Pulmonary artery endothelial cell (primary cell): ENCODE measurements around the gene FCGBP. TPM values are rescaled to one million over a fixed set of nuclear protein-coding genes. Genes with fewer than 3 reads are reported as not detected.
"Not testable (repeated sequence)": the region's sequence is repeated elsewhere in the genome, so short reads cannot be mapped to it uniquely, and the experiment has no call there.

Source experiments
- DNase-seq: peaks from one replicate; pipeline ENCODE4 v3.0.0-alpha.2; 2011; ENCODE audit warnings: low read depth, low spot score
- total RNA-seq: library from RNA; depleted of rRNA; stranded (reverse); fragments of >200 nt; gene quantifications from 2 replicates; pipeline ENCODE4 v1.2.3, GENCODE V29; 2014

The FCGBP gene
- total RNA-seq, 1 donor from 2014 or later: under 0.01 TPM

DNA sequence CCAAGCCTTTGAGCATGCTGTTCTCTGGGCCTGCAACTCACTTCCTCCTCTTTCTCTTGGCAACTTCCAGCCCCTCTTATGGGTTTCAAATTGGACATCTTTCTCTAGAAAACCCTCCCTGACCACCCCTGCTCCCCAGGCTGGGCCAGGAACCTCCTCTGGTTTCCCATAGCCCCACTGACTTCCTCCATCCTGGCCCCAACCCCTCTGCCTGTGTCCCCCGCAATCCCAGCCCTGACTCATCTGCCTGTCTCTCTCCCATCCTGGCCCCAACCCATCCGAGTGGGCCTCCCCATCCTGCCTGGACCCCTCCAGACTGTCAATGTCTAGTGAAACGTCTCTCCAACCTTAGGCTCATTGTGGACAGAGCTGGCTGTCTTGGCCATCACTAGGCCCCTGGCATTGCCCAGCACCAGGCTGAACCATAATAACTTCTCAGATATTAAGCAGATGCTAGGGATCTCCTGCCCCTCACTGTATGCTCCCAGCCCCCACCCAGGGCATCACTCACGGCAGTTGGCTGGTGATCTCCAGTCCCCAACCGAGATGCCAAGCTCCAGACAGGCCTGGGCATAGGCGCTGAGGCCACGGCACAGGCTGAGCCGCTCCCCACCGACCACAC is 16.8 kb downstream of the FCGBP start:
- no peak for DNase-seq

DNA sequence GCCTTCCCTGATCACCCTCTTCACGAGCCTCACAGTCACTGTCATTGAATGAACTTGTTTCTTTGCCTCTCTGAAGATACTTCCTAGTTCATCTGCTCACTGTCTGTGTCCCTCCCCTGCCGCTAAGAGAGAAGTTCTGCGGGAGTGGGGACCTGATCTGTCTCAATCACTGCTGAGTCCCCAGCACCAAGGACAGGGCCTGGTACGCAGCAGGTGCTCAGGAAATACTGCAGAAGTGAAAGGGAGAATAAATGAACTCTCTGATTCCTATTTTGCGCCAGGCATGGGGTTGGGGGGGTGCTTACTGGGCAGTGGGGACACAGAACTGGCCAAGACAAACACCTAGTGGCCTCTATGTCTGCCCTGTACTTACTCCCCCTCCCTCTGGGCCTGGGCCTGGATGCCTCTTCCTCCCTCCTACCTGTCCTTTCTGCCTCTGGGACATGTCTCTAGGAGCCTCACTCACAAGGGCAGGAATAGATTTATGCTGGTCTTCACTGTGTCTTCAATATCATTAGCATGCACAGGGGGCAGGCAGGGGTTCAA is 17.5 kb downstream of the FCGBP start:
- DNase-seq: no peak

DNA sequence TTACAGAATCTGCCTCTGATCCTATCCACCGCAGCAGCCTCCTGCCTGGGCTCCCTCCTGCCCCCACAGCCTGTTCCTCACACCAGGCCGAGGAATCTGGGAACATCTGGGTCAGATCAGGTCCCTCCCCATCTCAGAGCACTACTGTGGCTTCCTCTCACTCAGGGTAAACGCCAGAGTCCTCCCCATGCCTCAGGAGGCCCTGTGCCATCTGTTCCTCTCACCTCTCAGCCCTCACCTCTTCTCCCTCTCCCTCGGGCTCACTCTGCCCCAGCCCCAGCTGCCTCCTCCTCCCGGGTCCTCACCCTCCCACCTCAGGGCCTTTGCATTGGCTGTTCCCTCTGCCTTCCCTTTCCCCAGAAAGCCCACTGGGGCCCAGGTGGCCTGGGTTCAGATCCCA is 18.2 kb downstream of the FCGBP start:
- DNase-seq: no peak

DNA sequence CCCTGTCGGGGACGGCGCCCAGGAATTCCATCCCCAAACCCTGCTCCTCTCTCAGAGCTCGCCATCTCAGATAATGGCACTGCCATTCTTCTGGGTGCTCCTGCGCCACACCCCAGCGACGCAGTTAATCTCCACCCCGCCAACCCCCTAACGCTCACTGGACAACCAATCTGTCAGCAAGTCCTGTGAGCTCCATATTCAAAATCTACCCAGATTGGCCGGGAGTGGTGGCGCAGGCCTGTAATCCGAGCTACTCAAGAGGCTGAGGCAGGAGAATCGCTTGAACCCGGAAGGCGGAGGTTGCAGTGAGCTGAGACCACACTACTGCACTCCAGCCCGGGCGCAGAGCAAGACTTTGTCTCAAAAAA is 18.6 kb downstream of the FCGBP start:
- no peak for DNase-seq

DNA sequence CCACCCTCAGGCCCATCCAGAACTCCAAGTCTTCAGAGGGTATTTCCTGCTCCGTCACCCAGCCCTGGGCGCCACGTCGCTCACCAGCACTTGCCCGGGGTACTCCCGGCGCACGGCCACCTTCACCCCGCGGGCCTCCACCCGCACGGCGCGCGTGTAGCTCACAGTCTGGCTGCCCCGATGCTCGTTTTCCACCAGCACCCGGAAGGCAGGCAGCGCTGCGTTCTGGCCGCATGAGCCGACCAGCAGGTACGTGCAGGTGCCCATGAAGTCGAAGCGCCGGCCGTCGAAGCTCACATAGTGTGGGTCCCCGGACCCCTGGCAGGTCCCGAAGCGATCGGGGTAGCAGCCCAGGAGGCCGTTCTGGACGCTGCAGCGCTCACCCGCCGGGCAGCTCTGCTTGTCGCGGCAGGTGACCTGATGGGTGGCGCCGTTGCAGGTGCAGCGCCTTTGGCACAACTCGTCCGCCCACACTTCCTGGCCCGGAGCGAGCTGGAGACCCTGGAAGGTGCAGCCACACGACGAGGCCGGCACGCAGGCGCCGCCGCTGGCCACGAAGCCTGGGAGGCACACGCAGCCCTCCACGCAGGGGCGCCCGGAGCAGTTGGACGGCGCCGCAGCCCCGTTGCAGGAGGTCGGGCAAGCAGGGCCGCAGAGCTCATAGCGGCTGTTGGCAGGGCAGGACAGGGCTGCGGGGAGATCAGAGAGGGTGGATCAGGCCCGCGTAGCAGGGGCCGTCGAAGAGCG is 19.2 kb downstream of the FCGBP start:
- DNase-seq: no peak

DNA sequence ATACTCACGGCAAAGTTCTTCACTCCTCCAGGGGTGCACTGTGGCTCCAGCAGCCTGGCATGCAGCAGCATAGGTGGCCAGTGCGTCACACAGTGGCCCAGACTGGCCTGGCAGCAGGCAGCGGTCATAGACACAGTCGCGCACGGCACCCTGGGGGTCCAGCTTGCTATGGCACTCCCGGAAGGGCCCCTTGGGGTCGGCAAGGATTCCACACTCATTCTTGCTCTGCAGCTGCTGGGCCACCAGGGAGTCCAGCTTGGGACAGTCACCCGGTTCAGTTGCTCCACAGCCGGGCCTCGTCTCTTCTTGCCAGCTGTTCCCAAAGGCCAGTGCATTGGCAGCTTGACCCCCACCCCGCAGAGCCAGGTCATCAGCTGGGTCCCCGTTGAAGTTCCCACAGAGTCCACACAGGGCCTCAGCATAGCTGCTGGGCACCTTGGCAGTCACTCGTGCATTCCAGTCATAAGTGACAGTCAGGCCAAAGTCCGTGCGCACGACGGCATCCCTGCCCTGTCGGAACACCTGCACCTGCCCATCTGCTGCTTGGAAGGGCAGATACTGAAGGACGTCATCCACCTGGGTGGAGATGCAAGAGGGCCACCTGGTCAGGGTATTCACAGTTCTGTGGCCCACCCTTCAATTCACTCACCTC is 20.6 kb downstream of the FCGBP start:
- no peak for DNase-seq

DNA sequence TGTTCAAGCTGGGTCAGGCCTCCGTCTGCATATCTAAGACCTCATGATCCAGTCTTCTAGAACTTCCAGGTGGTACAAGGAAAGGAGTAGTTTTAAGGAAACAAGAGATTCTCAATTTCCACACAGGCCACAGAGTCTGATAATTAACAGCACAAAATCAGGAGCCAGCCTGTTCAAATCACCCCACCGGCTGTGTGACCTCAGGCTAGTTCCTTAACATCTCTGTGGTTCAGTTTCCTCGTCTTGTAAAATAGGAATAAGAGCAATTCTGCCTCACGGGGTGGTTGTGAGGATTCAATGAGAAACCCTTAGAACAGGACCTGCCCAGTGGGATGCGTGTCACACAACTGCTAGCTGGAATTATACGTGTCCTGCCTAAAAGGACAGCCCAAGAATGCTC is 25.6 kb downstream of the FCGBP start:
- DNase-seq: no peak

DNA sequence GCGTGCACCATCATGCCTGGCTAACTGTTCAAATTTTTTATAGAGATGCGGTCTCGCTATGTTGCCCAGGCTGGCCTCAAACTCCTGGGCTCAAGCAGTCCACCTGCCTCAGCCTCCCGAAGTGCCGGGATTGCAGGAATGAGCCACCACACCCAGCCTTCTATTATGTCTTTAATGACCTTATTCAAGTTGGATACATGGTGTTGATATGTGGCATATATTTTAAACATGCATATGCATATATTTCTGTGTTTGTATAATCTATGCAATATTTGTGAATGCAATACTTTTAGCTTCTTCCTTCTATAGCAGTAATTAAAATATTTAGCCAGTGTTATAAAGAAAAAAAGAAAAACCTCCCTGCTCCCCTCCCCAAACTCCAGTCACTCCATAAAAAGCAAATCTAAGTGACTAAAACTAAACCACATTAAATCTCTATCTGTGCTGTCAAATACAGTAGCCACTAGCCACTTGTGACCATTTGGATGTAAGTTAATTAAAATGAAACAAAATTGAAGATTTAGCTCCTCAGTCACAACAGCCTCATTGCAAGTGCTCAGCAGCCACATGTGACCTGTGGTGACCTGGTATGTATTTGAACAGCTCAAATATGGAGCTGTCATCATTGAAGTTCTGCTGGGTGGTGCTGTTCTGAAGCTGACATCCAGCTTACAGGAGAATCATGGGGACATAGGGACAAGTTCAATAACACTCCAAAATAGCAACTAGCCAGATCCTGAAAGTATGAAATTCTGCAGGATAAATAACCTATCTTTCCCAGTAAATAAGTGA is 27.4 kb downstream of the FCGBP start:
- no peak for DNase-seq

DNA sequence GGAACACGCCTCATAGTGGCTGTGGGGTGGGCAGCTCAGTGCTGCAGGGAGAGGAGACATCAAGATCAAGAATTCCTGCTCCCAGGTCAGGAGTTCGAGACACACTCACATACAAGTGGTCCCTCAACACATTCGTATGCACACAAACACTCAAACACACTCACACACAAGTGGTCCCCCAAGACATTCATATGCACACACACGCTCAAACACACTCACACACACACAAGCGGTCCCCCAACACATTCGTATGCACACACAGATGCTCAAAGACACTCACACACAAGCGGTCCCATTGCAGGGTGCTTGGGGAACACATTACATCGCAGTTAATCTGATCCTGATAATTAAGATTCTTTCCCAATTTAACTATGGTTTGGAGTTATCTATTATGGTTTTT is 28.2 kb downstream of the FCGBP start:
- no peak for DNase-seq

DNA sequence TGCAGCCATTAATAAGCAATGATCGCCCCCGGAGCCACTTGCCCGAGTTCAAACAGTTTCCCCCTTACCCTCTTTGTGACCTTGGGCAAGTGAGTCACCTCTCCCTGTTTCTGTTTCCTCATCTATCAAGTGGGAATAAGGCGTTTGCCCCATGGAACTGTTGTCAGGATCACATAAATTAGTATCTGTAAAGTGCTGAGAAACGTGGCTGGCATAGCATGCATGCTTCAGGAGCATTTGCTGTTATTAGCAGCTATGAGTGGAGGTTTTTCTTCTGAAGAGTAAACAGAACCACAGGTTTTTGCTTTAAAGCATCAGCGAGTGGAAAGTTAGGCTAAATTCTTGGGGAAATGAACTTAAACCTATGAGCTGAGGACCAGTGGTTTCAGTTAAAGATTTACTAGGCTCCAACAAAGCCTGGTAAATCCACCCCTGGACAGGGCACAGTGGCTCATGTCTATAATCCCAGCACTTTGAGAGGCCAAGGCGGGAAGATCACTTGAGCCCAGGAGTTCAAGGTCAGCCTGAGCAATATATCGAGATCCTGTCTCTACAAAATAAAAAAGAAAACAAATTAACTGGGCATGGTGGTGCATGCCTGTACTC is 30.8 kb downstream of the FCGBP start:
- not testable (repeated sequence) for DNase-seq

DNA sequence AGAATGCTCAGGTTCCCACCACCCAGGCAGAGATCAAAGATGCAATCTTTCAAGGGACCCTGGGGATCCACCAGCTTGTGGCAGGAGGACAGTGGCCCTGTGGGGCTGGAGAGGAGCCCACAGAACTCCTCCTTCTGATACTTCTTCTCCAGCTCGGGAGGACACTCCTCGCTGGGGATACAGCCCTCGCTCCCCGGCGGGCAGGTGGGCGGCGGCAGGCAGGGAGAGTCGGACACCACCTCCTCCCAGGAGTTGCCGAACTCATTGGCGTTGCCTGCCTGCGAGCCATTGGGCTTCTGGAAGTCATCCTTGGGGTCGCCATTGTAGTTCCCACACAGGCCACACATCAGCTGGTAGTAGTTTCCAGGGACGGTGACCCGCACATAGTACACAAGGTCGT is 32.1 kb downstream of the FCGBP start:
- DNase-seq: not testable (repeated sequence)

DNA sequence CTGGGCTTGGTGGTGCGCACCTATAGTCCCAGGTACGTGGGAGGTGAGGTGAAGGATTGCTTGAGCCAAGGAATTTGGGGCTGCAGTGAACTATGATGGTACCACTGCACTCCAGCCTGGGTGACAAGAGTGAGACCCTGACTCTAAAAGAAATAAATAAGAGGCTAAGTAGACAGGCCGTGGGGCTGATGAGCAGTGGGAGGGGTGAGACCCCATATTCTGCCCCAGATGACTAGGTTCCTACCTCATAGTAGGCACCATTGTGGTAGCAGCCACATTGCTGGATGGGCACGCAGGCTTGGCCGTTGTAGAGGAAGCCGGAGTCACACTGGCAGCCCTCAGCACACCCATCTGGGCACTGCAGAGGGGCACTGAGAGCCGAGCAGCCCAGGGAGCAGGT is 32.8 kb downstream of the FCGBP start:
- not testable (repeated sequence) for DNase-seq

DNA sequence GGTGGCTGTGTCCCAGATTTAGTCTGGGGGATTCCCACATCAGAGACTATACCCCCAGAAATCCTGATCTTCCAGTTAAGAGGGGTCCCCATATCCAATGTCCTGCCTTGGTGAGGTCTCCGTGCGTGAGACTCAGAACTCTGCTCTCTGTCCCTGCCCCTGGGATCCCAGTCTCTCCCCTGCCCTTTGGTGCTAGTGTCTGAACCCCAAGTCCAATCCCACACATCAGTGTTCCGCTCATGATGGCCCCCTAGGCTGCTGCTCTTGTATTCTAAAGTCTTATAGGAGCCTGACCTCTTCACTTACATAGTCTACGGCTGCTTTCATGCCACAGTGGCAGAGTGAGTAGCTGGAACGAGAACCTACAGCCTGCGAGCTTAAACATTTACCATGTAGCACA is 35.6 kb downstream of the FCGBP start:
- not testable (repeated sequence) for DNase-seq

DNA sequence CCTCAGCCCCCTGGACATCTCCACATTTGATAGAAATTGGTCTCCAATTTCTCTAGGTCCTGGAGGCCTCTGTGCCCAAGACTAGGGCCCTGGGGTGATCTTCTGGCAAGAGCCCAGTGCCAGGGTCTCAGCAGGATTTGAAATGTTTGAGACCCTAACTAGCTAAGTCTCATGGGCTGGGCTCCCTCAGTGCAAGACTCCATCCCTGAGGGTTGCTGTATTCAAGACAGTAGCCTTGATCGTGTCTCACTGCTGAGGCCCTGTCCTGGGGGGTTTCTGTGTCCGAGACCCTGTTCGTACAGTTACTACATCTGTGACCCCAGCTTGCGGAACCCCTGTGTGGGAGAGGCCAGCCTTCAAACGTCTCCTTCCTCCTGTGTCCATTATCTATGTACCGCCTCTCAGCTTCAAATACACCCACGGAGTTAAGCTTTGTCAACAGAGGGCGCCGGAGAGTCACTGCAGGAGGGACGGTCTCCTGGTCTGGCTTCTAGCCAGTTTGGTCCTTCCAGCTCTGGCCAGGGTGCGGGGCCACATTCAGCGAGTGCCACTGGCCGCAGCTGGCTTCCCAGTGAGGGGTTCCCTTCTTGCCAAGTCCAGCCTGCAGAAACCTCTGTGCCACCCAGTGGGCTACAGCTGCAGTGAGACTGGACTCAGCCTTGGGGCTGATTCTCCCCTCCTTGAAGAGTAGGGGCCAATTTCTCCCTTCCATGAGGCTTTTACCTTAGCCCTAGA is 36.8 kb downstream of the FCGBP start:
- DNase-seq: not testable (repeated sequence)

DNA sequence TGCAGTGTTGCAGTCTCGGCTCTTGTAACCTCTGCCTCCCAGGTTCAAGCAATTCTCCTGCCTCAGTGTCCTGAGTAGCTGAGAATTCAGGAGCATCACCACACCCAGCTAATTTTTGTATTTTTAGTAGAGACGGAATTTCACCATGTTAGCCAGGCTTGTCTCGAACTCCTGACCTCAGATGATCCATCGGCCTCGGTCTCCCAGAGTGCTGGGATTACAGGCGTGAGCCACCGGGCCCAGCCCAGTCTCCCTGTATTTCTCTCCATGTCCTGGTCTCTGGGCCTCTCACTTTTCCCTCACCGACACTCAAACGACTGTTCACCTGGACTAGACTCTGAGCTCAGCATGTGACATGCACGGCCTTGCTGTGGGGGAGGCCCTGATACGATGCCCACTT is 39.3 kb downstream of the FCGBP start:
- not testable (repeated sequence) for DNase-seq

DNA sequence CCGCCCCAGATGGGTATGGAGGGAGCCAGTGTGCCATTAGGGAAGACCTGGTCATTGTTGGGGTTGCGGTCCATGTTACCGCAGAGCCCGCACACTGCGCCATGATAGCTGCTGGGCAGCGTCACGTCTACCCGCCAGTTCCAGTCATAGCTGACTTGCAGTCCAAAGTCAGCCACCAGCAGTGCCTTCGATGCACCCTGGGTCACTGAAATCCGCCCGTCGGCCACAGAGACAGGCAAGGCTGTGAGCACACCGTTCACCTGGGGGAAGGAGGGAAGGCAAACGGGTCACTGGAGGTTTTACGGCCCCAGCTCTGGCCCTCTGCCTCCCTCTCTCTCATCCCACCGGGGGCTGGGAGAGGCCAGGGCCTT is 40.2 kb downstream of the FCGBP start:
- not testable (repeated sequence) for DNase-seq

DNA sequence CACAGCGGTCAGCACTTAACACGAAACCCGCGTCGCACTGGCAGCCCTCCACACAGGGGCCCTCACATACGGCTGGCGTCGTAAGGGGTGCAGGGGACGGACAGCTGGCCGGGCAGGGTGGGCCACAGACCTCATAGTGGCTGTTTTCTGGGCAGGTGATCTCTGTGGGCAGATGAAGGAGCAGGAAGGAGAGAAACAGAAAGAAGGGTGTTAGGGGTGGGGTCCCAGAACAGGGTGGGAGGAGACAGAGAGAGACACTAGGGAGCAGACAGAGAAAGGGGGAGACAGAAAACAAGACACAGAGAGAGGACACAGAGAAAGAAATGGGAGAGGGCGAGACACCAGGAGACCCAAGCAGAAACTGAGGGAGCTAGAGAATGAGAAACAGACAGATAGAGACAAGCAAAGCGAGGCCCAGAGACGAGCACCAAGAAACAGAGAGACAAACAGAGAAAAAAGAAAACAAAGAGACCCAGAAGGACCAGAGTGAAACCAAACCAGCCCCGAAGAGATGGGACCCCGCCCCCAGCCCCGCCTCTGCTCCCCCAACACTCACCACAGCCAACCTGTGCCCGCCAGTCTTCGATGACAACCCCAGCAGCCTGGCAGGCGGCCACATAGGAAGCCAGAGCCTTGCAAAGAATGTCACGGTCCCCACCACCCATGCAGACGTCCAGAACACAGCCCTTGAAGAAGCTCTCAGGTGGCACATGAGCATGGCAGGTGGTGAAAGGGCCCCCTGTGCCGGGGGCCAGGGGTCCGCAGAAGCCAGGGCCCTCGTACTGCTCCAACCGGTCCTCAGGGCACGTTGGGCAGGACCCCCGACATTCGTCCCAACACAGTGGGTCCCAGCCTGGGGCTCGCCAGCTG is 40.8 kb downstream of the FCGBP start:
- not testable (repeated sequence) for DNase-seq

DNA sequence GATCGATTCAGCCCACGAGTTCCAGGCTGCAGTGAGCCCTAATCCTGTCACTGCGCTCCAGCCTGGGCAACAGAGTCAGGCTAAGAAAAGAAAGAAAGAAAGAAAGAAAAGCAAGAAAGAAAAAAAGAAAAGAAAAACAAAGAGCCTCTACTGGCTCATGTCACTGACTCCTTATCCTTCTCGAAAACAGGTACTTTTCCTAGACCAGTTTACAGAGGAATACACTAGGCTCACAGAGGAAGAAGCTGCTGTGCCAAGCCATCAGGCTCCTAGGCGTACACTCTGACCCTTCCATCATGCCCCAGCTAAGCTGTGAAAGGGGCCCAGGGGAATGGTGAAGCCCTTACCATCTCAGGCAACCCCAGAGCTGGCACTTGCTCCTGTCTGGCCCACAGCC is 41.9 kb downstream of the FCGBP start:
- DNase-seq: not testable (repeated sequence)

DNA sequence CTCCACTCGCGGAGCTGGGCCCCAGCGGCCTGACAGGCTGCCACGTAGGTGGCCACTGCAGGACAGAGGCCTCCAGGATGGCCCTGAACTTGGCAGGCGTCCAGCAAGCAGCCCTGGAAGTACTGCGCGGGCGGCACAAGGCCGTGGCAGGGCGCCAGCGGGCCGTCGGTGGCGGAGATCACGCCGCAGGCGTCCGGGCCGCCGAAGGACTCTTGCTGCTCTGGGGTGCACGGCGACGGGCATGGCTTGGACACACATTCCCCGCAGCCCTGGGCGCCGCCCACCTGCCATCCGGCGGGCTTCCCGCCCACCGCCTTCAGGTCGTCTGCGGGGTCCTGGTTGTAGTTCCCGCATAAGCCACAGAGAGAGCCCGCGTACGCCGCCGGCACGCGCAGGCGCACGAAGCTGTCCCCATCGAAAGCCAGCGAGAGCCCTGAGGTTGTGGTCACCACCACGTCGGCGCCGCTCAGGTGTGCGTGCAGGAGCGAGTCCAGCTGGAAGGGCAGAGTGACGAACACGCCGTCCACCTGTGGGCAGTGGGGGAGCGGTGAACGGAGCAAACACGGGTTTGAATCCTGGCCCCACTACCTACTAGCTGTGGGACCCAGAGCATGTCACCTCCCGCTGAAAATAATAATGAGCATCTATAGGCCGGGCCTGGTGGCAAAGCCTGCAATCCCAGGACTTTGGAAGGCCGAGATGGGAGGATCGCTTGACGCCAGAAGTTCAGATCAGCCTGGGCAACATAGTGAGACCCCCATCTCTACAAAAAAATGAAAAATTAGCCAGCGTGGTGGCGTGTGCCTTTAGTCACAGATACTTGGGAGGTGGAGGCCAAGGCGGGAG is 42.6 kb downstream of the FCGBP start:
- not testable (repeated sequence) for DNase-seq
